ENCODE results near the gene ANXA5.
A peak's percentile ranks its signal among the peaks of the same experiment; 100 is the strongest.

ANXA5 gene

DNA sequence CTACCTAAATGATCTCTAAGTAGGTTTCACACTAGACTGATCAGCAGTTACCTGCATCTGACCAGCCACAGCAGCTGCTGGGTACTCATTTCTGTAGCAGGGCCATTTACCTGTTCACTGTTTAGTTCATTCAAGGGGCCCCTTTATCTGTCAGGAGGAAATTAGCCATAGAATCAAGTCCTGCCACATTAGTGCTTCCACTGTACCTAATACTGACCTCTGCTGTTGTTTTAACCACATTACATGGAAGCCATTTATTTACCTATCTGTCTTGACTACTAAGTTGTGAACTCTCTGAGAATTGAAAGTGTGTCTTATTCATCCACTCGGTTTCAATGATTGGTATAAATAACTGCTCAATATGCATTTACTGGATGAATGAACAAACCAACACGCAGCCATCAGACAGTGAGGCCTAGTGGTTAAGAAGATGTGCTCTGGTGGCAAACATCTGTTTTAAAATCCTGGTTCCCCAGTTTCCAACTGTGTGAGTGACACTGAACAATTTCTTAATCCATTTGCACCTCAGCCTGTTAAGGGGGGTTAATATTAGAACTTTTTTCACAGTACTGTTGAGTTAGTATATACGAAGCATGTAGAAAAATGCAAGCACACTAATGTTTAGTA lies 30.0 kb upstream of the ANXA5 start:
- TF ChIP-seq, protein P1, sequence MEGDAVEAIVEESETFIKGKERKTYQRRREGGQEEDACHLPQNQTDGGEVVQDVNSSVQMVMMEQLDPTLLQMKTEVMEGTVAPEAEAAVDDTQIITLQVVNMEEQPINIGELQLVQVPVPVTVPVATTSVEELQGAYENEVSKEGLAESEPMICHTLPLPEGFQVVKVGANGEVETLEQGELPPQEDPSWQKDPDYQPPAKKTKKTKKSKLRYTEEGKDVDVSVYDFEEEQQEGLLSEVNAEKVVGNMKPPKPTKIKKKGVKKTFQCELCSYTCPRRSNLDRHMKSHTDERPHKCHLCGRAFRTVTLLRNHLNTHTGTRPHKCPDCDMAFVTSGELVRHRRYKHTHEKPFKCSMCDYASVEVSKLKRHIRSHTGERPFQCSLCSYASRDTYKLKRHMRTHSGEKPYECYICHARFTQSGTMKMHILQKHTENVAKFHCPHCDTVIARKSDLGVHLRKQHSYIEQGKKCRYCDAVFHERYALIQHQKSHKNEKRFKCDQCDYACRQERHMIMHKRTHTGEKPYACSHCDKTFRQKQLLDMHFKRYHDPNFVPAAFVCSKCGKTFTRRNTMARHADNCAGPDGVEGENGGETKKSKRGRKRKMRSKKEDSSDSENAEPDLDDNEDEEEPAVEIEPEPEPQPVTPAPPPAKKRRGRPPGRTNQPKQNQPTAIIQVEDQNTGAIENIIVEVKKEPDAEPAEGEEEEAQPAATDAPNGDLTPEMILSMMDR (IDR thresholded peaks at IDR 0.05; ENCODE audit: borderline replicate concordance, control extremely low read depth, extremely low read depth, insufficient read depth, missing control alignments) = peak; percentile 60
- in situ Hi-C loops (cut with MboI; ENCODE audit: low sequenced_read_pairs, unreplicated experiment) = no loop called here
- DNase-seq (ENCODE audit: low spot score) = peak; percentile 60

DNA sequence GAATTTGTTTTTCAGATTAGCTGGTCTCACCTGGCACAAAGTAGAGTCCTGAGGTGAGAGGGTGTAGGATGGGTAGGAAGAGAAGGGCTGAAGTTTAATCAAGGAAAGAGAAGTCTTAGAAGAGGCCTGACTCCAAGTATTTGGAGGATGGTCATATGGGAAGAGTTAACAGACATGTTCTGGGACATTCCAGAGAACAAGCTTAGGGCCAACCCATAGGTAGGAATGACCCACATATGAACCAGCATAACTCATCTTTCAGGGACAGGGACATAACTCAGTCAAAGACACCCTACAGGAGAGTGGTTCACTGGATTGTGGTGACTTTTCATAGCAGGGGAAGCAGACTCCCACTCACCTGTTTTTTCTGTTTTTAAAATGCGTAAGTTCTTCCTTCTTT lies 27.9 kb upstream of the ANXA5 start:
- DNase-seq (ENCODE audit: low spot score) = no peak
- in situ Hi-C loops (cut with MboI; ENCODE audit: low sequenced_read_pairs, unreplicated experiment) = no loop called here
- TF ChIP-seq, protein P1 (IDR thresholded peaks at IDR 0.05; ENCODE audit: borderline replicate concordance, control extremely low read depth, extremely low read depth, insufficient read depth, missing control alignments) = no peak

- in situ Hi-C loops (cut with MboI; ENCODE audit: low sequenced_read_pairs, unreplicated experiment) = no loop called here
- no peak for DNase-seq (ENCODE audit: low spot score)
- TF ChIP-seq, protein P1 (IDR thresholded peaks at IDR 0.05; ENCODE audit: borderline replicate concordance, control extremely low read depth, extremely low read depth, insufficient read depth, missing control alignments) = no peak
Observed at GRCh38 chr4:121721700-121722099, 24.9 kb upstream of the ANXA5 start.

DNA sequence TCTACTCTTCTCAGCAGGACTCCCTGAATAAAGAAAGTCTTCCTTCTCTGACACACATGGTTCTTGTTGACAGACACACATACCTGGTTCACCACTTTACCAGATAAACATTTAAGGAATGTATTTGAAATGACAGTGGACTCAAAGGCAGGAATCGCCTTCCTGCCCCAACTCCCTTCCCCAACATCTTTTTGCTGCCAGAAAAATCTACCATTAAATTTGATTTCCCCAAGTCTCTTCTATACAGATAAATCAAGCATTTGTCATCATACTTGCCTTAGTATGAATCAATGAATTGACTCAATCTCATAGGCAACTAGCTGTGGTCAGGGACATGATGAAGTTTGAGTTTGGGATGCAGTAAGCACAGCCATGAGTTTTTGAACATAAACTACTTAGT lies 23.3 kb upstream of the ANXA5 start:
- TF ChIP-seq, protein P1 (IDR thresholded peaks at IDR 0.05; ENCODE audit: borderline replicate concordance, control extremely low read depth, extremely low read depth, insufficient read depth, missing control alignments) = no peak
- in situ Hi-C loops (cut with MboI; ENCODE audit: low sequenced_read_pairs, unreplicated experiment) = no loop called here
- DNase-seq (ENCODE audit: low spot score) = no peak

DNA sequence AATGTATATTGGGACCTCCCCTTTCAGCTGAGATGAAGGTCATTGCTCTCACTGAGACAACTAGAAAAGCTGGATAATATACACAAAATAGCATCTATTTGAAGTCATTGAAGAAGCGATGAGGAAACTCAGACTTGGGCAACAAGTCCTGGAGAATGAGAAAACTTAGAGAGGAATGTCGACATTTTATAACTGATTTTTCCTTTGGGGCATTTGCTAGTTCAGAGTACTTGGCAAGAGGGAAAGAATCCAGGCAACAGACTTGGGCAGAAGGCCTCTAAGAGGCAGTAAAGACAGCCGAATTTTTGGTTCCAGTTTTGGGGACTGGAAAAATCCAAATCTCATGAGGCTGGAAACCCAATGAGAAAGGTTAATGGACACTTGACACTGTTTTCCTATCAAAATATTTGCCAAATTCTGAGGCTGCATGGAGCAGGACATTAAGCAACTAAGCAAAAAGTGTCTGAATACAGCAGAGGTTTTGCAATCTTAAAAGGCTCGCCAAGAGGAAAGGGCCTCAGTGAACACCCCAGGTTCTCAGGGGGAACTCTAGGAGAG lies 21.0 kb upstream of the ANXA5 start:
- in situ Hi-C loops (cut with MboI; ENCODE audit: low sequenced_read_pairs, unreplicated experiment) = no loop called here
- TF ChIP-seq, protein P1 (IDR thresholded peaks at IDR 0.05; ENCODE audit: borderline replicate concordance, control extremely low read depth, extremely low read depth, insufficient read depth, missing control alignments) = no peak
- DNase-seq (ENCODE audit: low spot score) = no peak

- no peak for DNase-seq (ENCODE audit: low spot score)
- in situ Hi-C loops (cut with MboI; ENCODE audit: low sequenced_read_pairs, unreplicated experiment) = no loop called here
- TF ChIP-seq, protein P1 (IDR thresholded peaks at IDR 0.05; ENCODE audit: borderline replicate concordance, control extremely low read depth, extremely low read depth, insufficient read depth, missing control alignments) = no peak
Observed at GRCh38 chr4:121714548-121714947, 17.8 kb upstream of the ANXA5 start.

Data from GM13976 (cell line).